GM23248 (cell line): Measurements from ENCODE around the gene TRAFD1. TPM values are rescaled to one million over a fixed set of nuclear protein-coding genes. Genes with fewer than 3 reads are reported as not detected.

Source experiments
- DNase-seq: peaks from one replicate; pipeline ENCODE4 v3.0.0-alpha.2; 2015
- H2AFZ ChIP-seq: fragments of 200-600 bp; sonication (generic); 2 replicates; pipeline ENCODE4 v1.6.1; 2016; ENCODE audit warnings: antibody characterized with exemption
- H3F3A ChIP-seq: fragments of 200-600 bp; sonication (generic); 2 replicates; pipeline ENCODE4 v1.6.1; 2016; ENCODE audit warnings: mild to moderate bottlenecking, antibody characterized with exemption, mixed run types; ENCODE audit not compliant: insufficient read depth
- H3K27ac ChIP-seq: fragments of 200-600 bp; sonication (generic); 2 replicates; pipeline ENCODE4 v1.5.1; 2016; ENCODE audit warnings: mild to moderate bottlenecking
- H3K27me3 ChIP-seq: fragments of 200-600 bp; sonication (generic); replicated peaks from 2 replicates; pipeline ENCODE4 v1.6.1; 2016; ENCODE audit warnings: mild to moderate bottlenecking; ENCODE audit not compliant: insufficient read depth
- H3K36me3 ChIP-seq: fragments of 200-600 bp; sonication (generic); 2 replicates; pipeline ENCODE4 v1.6.1; 2016; ENCODE audit warnings: low read depth, mild to moderate bottlenecking
- H3K4me1 ChIP-seq: fragments of 200-600 bp; sonication (generic); 2 replicates; pipeline ENCODE4 v1.6.1; 2016; ENCODE audit warnings: mild to moderate bottlenecking; ENCODE audit not compliant: insufficient read depth
- H3K4me2 ChIP-seq: fragments of 200-600 bp; sonication (generic); one replicate; pipeline ENCODE4 v1.6.1; 2016; ENCODE audit warnings: mild to moderate bottlenecking; ENCODE audit not compliant: unreplicated experiment
- H3K4me3 ChIP-seq: fragments of 200-600 bp; sonication (generic); 2 replicates; pipeline ENCODE4 v1.5.1; 2016; ENCODE audit warnings: mild to moderate bottlenecking
- H3K79me2 ChIP-seq: fragments of 200-600 bp; sonication (generic); 2 replicates; pipeline ENCODE4 v1.6.1; 2016; ENCODE audit warnings: mild to moderate bottlenecking; ENCODE audit not compliant: insufficient read depth
- H3K9ac ChIP-seq: fragments of 200-600 bp; sonication (generic); 2 replicates; pipeline ENCODE4 v1.6.1; 2016; ENCODE audit warnings: mild to moderate bottlenecking
- H3K9me2 ChIP-seq: fragments of 200-600 bp; sonication (generic); 2 replicates; pipeline ENCODE4 v1.6.1; 2016; ENCODE audit warnings: mixed run types, mild to moderate bottlenecking, moderate library complexity; ENCODE audit not compliant: insufficient read depth
- H3K9me3 ChIP-seq: fragments of 200-600 bp; sonication (generic); one replicate; pipeline ENCODE4 v1.6.1; 2017; ENCODE audit warnings: low read depth
- H4K20me1 ChIP-seq: fragments of 200-600 bp; sonication (generic); 2 replicates; pipeline ENCODE4 v1.6.0; 2016; ENCODE audit not compliant: insufficient read depth
- EZH2 ChIP-seq: fragments of 200-600 bp; sonication (generic); IDR thresholded peaks from 2 replicates; pipeline ENCODE4 v1.6.1; 2018; ENCODE audit warnings: antibody characterized with exemption, mild to moderate bottlenecking; ENCODE audit not compliant: insufficient read depth, poor library complexity, severe bottlenecking
- EZH2phosphoT487 ChIP-seq: fragments of 200-600 bp; sonication (generic); IDR thresholded peaks from 2 replicates; pipeline ENCODE4 v1.6.1; 2018; ENCODE audit warnings: antibody characterized with exemption, moderate library complexity, mild to moderate bottlenecking, low read depth; ENCODE audit not compliant: insufficient read depth
- WGBS, 2 experiments: methylation state at CpG; one replicate each; pipeline ENCODE4 v1.1.6; 2015 to 2017; ENCODE audit warnings: low lambda C conversion rate in 2 of 2, low coverage in 1 of 2; ENCODE audit errors: missing lambda C conversion rate in 2 of 2; 5-methylcytosine and 5-hydroxymethylcytosine counted together
- in situ Hi-C: fragments of 300-500 bp; cut with MboI; formaldehyde crosslinking; loops from 2 replicates; pipeline ENCODE4 v1.15.0; 2020
- polyA plus RNA-seq: library from polyadenylated mRNA; unstranded; fragments of >200 nt; fragmentation: Nextera tagmentation; extraction: Ambion mirVana; gene quantifications from 2 replicates; pipeline ENCODE4 v1.2.1, GENCODE V29; 2016
- total RNA-seq: library from RNA; depleted of rRNA; stranded (reverse); fragments of >200 nt; shearing (Covaris generic); gene quantifications from 2 replicates; pipeline ENCODE4 v1.2.3, GENCODE V29; 2014

TRAFD1 gene
- total and polyA plus RNA-seq, 2 experiments from 2014 or later: 31.7 to 34.2 TPM

- H3K36me3 ChIP-seq: peaks cover 3% of the 10 kb centered on the region; the same call in 1 of the 2 replicates
- no peaks in the 10 kb centered on the region for H3K9me2 ChIP-seq
- H3F3A ChIP-seq: no peaks in the 10 kb centered on the region
- no peak overlapping the region for H3K27ac ChIP-seq
- H3K79me2 ChIP-seq: no peaks in the 10 kb centered on the region
- no peaks in the 10 kb centered on the region for H4K20me1 ChIP-seq
- in situ Hi-C loops: no loop called here
- H3K4me3 ChIP-seq: no peak overlapping the region
- no peak overlapping the region for H2AFZ ChIP-seq
- DNase-seq: no peak
- no peak overlapping the region for H3K4me2 ChIP-seq
- WGBS, 2 experiments: 94 to 96% methylated on average over 20 of the region's 20 CpGs
- no peaks in the 10 kb centered on the region for H3K4me1 ChIP-seq
- TF ChIP-seq EZH2phosphoT487 (no peak), EZH2 (no peak)
- H3K9ac ChIP-seq: no peak overlapping the region
- no peaks in the 10 kb centered on the region for H3K9me3 ChIP-seq
- H3K27me3 ChIP-seq: no peaks in the 10 kb centered on the region
Observed at GRCh38 chr12:112175361-112176155, 50.2 kb downstream of the TRAFD1 start.

GRCh38 chr12:112176321-112177010, 51.1 kb downstream of the TRAFD1 start:
- H3K9ac ChIP-seq: no peak overlapping the region
- H2AFZ ChIP-seq: no peak overlapping the region
- no peaks in the 10 kb centered on the region for H4K20me1 ChIP-seq
- H3K9me2 ChIP-seq: no peaks in the 10 kb centered on the region
- WGBS, 2 experiments: 89 to 91% methylated on average over 11 of the region's 11 CpGs
- no peaks in the 10 kb centered on the region for H3K27me3 ChIP-seq
- no peak overlapping the region for H3K4me2 ChIP-seq
- no peak for TF ChIP-seq EZH2
- TF ChIP-seq EZH2phosphoT487: no peak
- no peak for DNase-seq
- H3K9me3 ChIP-seq: no peaks in the 10 kb centered on the region
- no peaks in the 10 kb centered on the region for H3F3A ChIP-seq
- no peaks in the 10 kb centered on the region for H3K4me1 ChIP-seq
- peaks cover 3% of the 10 kb centered on the region; the same call in 1 of the 2 replicates for H3K36me3 ChIP-seq
- no peak overlapping the region for H3K4me3 ChIP-seq
- H3K27ac ChIP-seq: no peak overlapping the region
- H3K79me2 ChIP-seq: no peaks in the 10 kb centered on the region
- in situ Hi-C loops: no loop called here

- H3K4me2 ChIP-seq: no peak overlapping the region
- DNase-seq: no peak
- no peaks in the 10 kb centered on the region for H3K9me3 ChIP-seq
- no peak overlapping the region for H3K4me3 ChIP-seq
- no peak overlapping the region for H3K9ac ChIP-seq
- H3K4me1 ChIP-seq: peaks cover 11% of the 10 kb centered on the region; the same call in 1 of the 2 replicates
- 91 to 94% methylated on average over 15 of the region's 15 CpGs for WGBS, 2 experiments
- H3K79me2 ChIP-seq: no peaks in the 10 kb centered on the region
- in situ Hi-C loops: no loop called here
- no peak for TF ChIP-seq EZH2phosphoT487
- TF ChIP-seq EZH2: no peak
- H3K27ac ChIP-seq: no peak overlapping the region
- H3K36me3 ChIP-seq: peaks cover 4% of the 10 kb centered on the region; the same call in 1 of the 2 replicates
- no peaks in the 10 kb centered on the region for H4K20me1 ChIP-seq
- no peaks in the 10 kb centered on the region for H3K27me3 ChIP-seq
- peaks cover 12% of the 10 kb centered on the region; the same call in 1 of the 2 replicates for H3F3A ChIP-seq
- H3K9me2 ChIP-seq: no peaks in the 10 kb centered on the region
- H2AFZ ChIP-seq: no peak overlapping the region
Observed at GRCh38 chr12:112178796-112179195, 53.4 kb downstream of the TRAFD1 start.

GRCh38 chr12:112179341-112179740, 54.0 kb downstream of the TRAFD1 start:
- no peak overlapping the region for H3K27ac ChIP-seq
- in situ Hi-C loops: no loop called here
- H3K4me2 ChIP-seq: no peak overlapping the region
- H3K9me2 ChIP-seq: no peaks in the 10 kb centered on the region
- TF ChIP-seq EZH2phosphoT487 (no peak), EZH2 (no peak)
- no peaks in the 10 kb centered on the region for H4K20me1 ChIP-seq
- H3K27me3 ChIP-seq: no peaks in the 10 kb centered on the region
- WGBS, 2 experiments: 90 to 92% methylated on average over 11 of the region's 11 CpGs
- H3F3A ChIP-seq: peaks cover 13% of the 10 kb centered on the region; the same call in 1 of the 2 replicates
- no peaks in the 10 kb centered on the region for H3K79me2 ChIP-seq
- H2AFZ ChIP-seq: no peak overlapping the region
- H3K4me3 ChIP-seq: no peak overlapping the region
- no peak for DNase-seq
- H3K4me1 ChIP-seq: peaks cover 11% of the 10 kb centered on the region; the same call in 1 of the 2 replicates
- no peak overlapping the region for H3K9ac ChIP-seq
- no peaks in the 10 kb centered on the region for H3K9me3 ChIP-seq
- peaks cover 9% of the 10 kb centered on the region; the same call in 1 of the 2 replicates for H3K36me3 ChIP-seq
